Hindlimb muscle (tissue), 1 donor: ENCODE results near the gene MAMDC4. TPM values are rescaled to one million over a fixed set of nuclear protein-coding genes. Genes with fewer than 3 reads are reported as not detected.
"Not testable (repeated sequence)": the region's sequence is repeated elsewhere in the genome, so short reads cannot be mapped to it uniquely, and the experiment has no call there.

Experiments
- DNase-seq: peaks from one replicate; pipeline ENCODE4 v3.0.0-alpha.2; 2013
- polyA plus RNA-seq: library from polyadenylated mRNA; unstranded; fragments of 120-200 nt; gene quantifications from one replicate; pipeline ENCODE4 v1.2.1, GENCODE V29; 2013; ENCODE audit not compliant: insufficient read length

Gene MAMDC4
- polyA plus RNA-seq, 1 donor: 5.9 TPM

GRCh38 chr9:136839229-136840139, 12.7 kb upstream of the MAMDC4 start:
- no peak for DNase-seq

DNA sequence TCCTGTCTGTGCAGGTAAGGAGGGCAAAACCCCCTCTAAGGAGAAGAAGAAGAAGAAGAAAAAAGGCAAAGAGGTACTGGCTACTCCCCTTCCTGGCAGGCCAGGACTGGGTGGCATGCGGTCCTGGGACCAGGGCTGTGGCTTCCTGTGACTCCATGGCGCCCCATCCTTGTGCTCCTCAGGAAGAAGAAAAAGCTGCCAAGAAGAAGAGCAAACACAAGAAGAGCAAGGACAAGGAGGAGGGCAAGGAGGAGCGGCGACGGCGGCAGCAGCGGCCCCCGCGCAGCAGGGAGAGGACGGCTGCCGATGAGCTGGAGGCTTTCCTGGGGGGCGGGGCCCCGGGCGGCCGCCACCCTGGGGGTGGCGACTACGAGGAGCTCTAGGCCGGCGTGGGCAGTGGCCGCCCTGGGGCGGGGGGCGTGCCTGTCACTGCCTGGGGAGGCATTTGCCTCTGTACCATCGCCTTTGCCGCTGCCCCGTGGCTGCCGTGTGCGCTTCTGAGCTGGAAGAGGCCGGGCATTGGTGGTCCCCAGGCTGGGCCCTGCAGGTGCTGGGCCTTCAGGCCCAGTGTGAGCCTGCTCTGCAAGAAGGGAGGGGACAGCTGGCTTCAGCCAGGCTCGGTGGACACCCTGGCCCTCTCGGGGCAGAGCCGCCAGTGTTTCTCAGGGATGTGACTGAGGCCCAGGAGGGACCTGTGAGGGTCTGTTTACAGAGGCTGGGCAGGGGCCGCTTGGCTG, 11.8 kb upstream of the MAMDC4 start:
- no peak for DNase-seq

DNA sequence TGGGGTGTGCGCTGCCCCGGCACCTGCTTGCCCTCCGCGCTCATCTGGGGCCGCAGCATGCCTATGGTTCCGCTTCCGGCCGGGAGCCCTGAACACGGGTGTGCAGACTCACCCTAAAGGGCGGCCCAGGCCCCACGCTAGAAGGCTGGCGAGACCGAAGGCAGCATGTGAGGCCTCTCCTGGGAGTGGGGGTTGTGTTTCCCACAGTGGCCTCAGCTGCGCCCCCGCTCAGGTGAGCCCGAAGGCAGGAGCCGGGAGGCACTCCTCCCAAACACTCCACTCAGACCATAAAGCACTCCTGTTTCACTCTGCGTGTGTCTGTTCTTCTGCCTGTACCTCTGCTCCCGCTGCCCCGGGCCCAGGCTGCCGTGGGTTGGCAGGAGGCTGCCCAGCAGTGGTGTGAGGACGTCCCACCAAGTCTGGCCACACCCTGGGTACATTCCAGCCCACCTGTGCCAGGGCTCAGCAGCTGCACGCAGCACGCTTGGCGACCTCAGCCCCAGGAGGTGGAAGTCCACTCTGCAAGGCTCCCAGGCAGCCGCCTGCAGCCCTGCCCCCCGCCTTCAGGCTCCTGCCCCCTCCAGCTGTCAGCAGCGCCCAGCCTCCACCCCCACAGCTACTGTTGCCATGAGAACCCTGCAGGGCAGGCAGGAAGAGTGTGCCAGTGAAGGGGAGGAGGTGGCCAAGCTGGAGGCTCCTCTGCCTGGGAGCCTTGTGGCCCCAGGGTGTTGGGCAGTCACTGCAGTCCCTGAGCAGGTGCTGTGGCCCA, 11.1 kb upstream of the MAMDC4 start:
- no peak for DNase-seq

DNA sequence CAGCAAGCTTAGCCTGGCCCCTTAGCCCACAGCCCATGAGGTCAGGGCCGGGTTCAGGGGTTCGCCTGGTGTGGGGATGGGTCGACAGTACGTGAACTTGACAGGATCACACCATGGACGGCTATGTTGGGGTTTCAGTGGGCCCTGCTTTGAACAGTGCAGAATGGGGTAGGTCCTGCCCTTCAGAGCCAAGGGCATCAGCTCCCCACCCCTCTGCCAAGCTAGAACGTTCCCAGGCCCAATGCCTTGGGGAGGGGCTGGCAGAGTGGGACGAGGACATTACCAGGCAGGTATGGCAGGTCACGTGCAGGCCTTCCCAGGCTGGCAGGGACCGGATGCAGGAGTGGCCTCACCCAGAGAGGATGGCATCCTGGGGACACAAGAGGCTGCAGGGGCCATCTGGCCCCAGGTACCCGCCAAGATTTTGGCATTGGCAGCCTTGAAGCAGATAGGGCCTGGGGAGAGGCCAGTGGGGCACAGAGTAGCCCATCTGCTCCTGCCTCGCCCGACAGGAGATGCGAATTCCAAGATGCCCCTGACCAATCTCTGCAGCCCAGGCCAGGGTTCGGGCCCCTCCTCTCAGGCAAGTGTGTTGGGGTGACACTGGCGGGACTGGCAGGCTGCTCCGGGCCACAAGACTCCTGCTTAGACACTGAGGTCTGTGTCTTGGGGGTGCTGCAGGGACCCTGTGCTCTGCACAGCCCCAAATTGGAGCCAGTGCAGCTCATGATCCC, 10.3 kb upstream of the MAMDC4 start:
- not testable (repeated sequence) for DNase-seq

DNA sequence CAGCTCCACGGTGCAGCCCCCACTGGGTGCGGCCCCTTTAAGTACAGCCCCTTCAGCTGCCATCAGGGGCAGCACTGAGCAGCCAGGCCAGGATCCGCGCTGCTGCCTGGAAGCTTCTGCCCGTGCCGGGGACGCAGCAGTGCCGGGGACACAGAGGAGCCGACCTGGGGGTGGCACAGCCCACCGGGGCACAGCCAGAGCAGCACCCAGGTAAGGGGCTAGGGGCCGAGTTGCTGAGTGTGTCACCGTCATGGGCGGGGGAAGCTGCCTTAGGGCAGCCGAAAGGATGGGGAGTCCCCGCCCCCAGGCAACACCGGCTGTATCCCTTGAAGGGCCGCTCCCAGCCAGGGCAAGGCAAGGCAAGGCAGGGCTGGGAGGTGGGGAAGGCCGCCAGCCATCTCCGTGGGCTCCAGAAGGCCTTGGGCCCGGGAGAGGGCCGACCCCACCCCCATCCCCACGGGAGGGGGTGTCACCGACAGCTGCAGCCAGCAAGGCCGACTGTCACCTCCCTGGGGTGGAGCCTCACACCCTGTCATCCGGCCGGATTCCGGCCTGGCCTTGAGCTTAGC, 9.7 kb upstream of the MAMDC4 start, which contains the start of gene AJM1:
Gene AJM1, plus strand, starts transcription at position 99 of the 569 bp plus-strand sequence. CDS start 1,937 bp downstream, outside the sequence.
- DNase-seq: peak; percentile 82

- not testable (repeated sequence) for DNase-seq
These were observed 8.9 kb upstream of the MAMDC4 start for GRCh38 chr9:136843159-136843800.

GRCh38 chr9:136843801-136844740, 8.1 kb upstream of the MAMDC4 start:
- DNase-seq: not testable (repeated sequence)

DNA sequence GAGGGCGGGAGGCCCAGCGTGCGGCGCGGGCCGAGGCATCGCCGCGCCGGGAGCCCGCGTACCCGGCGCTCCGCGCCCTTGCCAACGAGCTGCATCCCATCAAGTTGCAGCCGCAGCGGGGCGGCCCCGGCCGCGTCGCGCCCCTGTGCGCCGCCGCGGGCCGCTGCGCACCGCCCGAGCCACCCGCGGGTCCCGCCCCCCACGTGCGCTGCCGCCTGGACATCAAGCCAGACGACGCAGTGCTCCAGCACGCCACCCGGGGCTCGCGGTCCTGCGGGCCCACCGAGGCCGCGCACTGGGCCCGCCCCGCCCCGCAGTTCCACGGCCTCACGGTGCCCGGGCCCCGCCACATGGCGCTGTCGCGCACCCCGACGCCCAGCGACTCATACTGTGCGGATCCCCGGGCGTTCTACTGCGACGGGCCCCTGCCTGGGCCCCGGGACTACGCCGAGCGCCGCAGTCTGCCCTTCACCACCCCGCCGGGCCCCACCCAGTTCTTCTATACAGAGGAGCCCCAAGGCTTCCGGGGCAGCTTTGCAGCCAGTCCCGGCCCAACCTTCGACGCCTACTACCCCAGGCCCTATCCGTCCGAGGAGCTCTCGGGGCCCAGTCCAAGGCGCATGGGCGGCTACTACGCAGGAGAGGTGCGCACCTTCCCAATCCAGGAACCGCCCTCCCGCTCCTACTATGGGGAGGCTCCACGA, 7.2 kb upstream of the MAMDC4 start:
- DNase-seq: no peak

- no peak for DNase-seq
These were observed 6.5 kb upstream of the MAMDC4 start for GRCh38 chr9:136845465-136846260.

- DNase-seq: no peak
These were observed 5.6 kb upstream of the MAMDC4 start for GRCh38 chr9:136846376-136847087.

GRCh38 chr9:136847088-136847825, 4.9 kb upstream of the MAMDC4 start:
- DNase-seq: peak; percentile 69

GRCh38 chr9:136847826-136848392, 4.2 kb upstream of the MAMDC4 start:
- peak; percentile 85 for DNase-seq

- no peak for DNase-seq
These were observed 3.6 kb upstream of the MAMDC4 start for GRCh38 chr9:136848393-136849037.

DNA sequence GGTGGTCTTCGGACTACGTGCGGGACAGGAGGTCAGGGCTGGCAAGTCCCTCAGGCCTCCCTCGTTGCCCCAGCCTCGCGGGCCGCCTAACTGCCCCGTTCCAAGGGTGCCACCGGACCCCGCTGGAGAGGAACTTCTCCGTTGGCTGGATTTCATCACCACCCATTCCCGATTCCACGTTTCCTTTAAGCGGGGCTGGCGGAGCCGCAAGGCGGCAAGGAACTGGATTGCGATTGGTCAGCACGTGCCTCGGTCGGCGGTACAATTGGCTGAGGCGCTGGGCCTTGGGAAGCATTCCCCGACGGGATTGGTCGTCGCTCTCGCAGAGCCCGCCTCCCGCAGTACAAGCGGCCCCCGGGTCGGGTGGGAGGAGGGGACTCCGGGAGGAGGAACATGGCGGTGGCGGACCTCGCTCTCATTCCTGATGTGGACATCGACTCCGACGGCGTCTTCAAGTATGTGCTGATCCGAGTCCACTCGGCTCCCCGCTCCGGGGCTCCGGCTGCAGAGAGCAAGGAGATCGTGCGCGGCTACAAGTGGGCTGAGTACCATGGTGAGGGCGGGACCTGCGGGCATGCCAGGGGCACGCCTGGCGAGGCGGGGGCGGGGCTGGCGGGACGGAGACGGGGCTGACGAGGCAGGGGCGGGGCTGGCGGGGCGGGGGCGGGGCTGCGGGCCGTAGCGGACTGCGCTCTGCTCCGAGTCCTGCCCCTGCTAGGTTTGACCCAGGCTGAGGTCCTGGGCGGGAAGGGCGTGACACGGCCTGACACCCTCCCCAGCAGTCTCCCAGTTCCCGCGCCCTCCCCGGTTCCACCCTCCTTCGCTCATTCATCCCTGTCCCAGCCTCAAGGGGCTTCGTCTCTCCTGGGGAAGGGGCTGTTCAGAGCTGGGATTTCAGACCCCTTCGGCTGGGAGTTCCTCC, 2.8 kb upstream of the MAMDC4 start, which contains the start of gene PHPT1:
Gene PHPT1, plus strand, starts transcription at position 372 of the 922 bp plus-strand sequence. Its CDS starts 22 bp downstream, at position 394.
- DNase-seq: peak; percentile 99
